Activated B cell treated with CpG ODN at 0.5 μM for 24 hours (primary cell): ENCODE data around the gene IGF2. TPM values are rescaled to one million over a fixed set of nuclear protein-coding genes. Genes with fewer than 3 reads are reported as not detected.

ENCODE experiments used
- ATAC-seq: fragments of 200-7000 bp; cut with Tn5 transposase; one replicate; pipeline ENCODE4 v1.10.0; 2021; ENCODE audit warnings: low read depth, mild to moderate bottlenecking, moderate library complexity
- CTCF ChIA-PET: fragments of 350-600 bp; sonication (Branson Sonifier 250); formaldehyde crosslinking; loops from one replicate; lab custom pipeline; 2021; ENCODE audit warnings: antibody characterized with exemption; lab: Charles Lee
- POLR2A ChIA-PET: fragments of 350-600 bp; sonication (Branson Sonifier 250); formaldehyde crosslinking; loops from one replicate; lab custom pipeline; 2021; ENCODE audit warnings: antibody characterized with exemption; lab: Charles Lee
- DNase-seq: peaks from one replicate; pipeline ENCODE4 v3.0.0; 2022
- H3K27ac Mint-ChIP-seq: one replicate; pipeline ENCODE4 v1.8.0; 2020; ENCODE audit warnings: mixed read lengths
- H3K27me3 Mint-ChIP-seq: one replicate; pipeline ENCODE4 v1.8.0; 2021; ENCODE audit warnings: mixed read lengths
- H3K36me3 Mint-ChIP-seq: one replicate; pipeline ENCODE4 v1.8.0; 2021; ENCODE audit warnings: low read depth, mixed read lengths
- H3K4me1 Mint-ChIP-seq: one replicate; pipeline ENCODE4 v1.8.0; 2021; ENCODE audit warnings: mixed read lengths
- H3K4me3 Mint-ChIP-seq: one replicate; pipeline ENCODE4 v1.8.0; 2020; ENCODE audit warnings: mild to moderate bottlenecking, mixed read lengths
- H3K9me3 Mint-ChIP-seq: one replicate; pipeline ENCODE4 v1.8.0; 2020; ENCODE audit warnings: mixed read lengths
- intact Hi-C: fragments of 100-400 bp; cut with micrococcal nuclease; formaldehyde crosslinking; loops from one replicate; pipeline ENCODE4 v1.15.1; 2024
- total RNA-seq: library from RNA; stranded (reverse); gene quantifications from 2 replicates; pipeline ENCODE4 v1.2.3, GENCODE V29; 2022
- TF ChIP-seq, protein P1 (sequence below): fragments of 200-600 bp; IDR thresholded peaks from one replicate; pipeline ENCODE4 v1.8.0; 2022; ENCODE audit warnings: antibody characterized with exemption, mild to moderate bottlenecking

Gene IGF2
- total RNA-seq, 1 donor from 2014 or later: not detected

DNA sequence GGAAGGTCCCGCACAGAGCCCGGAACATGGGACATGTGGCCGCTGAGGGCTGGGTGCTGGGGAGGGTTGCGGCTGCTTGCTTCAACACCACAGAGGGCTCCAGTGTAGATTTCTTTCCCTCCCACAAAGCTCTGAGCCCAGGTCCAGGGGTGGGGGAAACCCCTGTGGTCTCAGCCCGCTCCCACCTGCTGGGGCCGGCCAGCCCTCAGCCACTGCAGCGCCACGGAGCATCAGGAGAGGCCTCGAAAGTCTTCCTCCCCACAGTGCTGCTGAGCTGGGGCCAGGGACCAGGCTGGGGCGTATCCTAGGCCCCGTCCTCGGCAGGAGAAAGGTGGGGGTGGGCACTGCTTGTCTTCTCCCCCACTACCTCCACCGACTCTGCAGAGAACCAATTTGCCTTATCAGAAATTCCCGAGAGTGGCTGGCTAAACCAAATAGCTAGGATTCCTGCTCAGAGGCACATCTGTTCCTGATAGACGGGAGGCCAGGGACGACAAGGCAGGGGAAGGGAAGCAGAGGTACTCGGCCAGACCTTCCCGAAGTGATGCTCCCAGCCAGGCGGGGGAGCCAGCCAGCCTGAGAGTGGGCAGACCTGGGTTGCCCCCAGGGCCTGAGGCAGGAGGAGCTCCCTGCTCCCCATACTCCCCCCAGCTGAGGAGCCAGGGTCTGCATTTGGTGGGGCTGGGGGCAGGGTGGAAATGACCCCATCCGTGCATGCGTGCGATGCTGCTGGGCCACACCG lies 18.7 kb downstream of the IGF2 start:
- ATAC-seq (no peak), DNase-seq (no peak)
- H3K27me3 Mint-ChIP-seq: peaks cover 30% of the 10 kb centered on the region
- intact Hi-C loops: no loop called here
- peaks cover 3% of the 10 kb centered on the region for H3K9me3 Mint-ChIP-seq
- no peaks in the 10 kb centered on the region for H3K36me3 Mint-ChIP-seq
- H3K4me1 Mint-ChIP-seq: no peaks in the 10 kb centered on the region
- no peak overlapping the region for H3K4me3 Mint-ChIP-seq
- ChIA-PET CTCF (no interaction called here), POLR2A (no interaction called here)
- no peak overlapping the region for H3K27ac Mint-ChIP-seq
- TF ChIP-seq, protein P1, sequence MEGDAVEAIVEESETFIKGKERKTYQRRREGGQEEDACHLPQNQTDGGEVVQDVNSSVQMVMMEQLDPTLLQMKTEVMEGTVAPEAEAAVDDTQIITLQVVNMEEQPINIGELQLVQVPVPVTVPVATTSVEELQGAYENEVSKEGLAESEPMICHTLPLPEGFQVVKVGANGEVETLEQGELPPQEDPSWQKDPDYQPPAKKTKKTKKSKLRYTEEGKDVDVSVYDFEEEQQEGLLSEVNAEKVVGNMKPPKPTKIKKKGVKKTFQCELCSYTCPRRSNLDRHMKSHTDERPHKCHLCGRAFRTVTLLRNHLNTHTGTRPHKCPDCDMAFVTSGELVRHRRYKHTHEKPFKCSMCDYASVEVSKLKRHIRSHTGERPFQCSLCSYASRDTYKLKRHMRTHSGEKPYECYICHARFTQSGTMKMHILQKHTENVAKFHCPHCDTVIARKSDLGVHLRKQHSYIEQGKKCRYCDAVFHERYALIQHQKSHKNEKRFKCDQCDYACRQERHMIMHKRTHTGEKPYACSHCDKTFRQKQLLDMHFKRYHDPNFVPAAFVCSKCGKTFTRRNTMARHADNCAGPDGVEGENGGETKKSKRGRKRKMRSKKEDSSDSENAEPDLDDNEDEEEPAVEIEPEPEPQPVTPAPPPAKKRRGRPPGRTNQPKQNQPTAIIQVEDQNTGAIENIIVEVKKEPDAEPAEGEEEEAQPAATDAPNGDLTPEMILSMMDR: no peak

- H3K4me3 Mint-ChIP-seq: no peak overlapping the region
- intact Hi-C loops: no loop called here
- TF ChIP-seq, protein P1: no peak
- no peak for ATAC-seq
- H3K9me3 Mint-ChIP-seq: peaks cover 3% of the 10 kb centered on the region
- CTCF ChIA-PET: no interaction called here
- POLR2A ChIA-PET: no interaction called here
- peaks cover 32% of the 10 kb centered on the region for H3K27me3 Mint-ChIP-seq
- no peaks in the 10 kb centered on the region for H3K4me1 Mint-ChIP-seq
- DNase-seq: no peak
- H3K36me3 Mint-ChIP-seq: no peaks in the 10 kb centered on the region
- no peak overlapping the region for H3K27ac Mint-ChIP-seq
Observed at GRCh38 chr11:2118677-2119076, 20.5 kb downstream of the IGF2 start.

GRCh38 chr11:2116680-2117079 lies 22.5 kb downstream of the IGF2 start:
- H3K9me3 Mint-ChIP-seq: peaks cover 3% of the 10 kb centered on the region
- TF ChIP-seq, protein P1: no peak
- DNase-seq (no peak), ATAC-seq (no peak)
- ChIA-PET POLR2A (no interaction called here), CTCF (no interaction called here)
- H3K4me3 Mint-ChIP-seq: no peak overlapping the region
- H3K27ac Mint-ChIP-seq: no peak overlapping the region
- H3K27me3 Mint-ChIP-seq: peaks cover 26% of the 10 kb centered on the region
- intact Hi-C loops: no loop called here
- H3K4me1 Mint-ChIP-seq: no peaks in the 10 kb centered on the region
- no peaks in the 10 kb centered on the region for H3K36me3 Mint-ChIP-seq

DNA sequence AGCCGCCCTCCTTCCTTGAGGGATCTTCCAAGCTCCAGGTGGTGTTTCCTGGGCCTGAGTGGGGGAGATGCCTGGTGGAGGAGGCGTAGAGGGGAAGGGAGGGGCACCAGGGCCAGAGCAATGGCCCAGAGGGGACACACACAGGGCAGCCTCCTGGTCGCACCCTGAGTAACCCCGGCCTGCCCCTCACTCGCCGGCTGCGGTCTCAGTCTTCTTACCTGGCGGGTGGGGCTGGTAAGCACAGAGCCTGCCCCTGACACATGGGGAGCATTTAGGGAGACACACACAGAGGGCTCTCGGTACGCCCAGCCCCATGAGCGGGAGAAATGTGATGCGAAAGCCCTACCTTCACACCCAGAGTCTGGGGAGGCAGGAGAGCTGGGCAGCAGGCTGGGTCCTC lies 23.9 kb downstream of the IGF2 start:
- ChIA-PET POLR2A (no interaction called here), CTCF (interaction anchor here (1.0 kb wide), 1 partner anchor 36 kb away, joined by 3 read pairs; no protein-coding TSS in a partner anchor)
- no peaks in the 10 kb centered on the region for H3K36me3 Mint-ChIP-seq
- intact Hi-C loops: no loop called here
- TF ChIP-seq, protein P1: no peak
- H3K9me3 Mint-ChIP-seq: peaks cover 3% of the 10 kb centered on the region
- DNase-seq: no peak
- H3K27ac Mint-ChIP-seq: no peak overlapping the region
- no peaks in the 10 kb centered on the region for H3K4me1 Mint-ChIP-seq
- ATAC-seq: no peak
- peaks cover 26% of the 10 kb centered on the region for H3K27me3 Mint-ChIP-seq
- no peak overlapping the region for H3K4me3 Mint-ChIP-seq

DNA sequence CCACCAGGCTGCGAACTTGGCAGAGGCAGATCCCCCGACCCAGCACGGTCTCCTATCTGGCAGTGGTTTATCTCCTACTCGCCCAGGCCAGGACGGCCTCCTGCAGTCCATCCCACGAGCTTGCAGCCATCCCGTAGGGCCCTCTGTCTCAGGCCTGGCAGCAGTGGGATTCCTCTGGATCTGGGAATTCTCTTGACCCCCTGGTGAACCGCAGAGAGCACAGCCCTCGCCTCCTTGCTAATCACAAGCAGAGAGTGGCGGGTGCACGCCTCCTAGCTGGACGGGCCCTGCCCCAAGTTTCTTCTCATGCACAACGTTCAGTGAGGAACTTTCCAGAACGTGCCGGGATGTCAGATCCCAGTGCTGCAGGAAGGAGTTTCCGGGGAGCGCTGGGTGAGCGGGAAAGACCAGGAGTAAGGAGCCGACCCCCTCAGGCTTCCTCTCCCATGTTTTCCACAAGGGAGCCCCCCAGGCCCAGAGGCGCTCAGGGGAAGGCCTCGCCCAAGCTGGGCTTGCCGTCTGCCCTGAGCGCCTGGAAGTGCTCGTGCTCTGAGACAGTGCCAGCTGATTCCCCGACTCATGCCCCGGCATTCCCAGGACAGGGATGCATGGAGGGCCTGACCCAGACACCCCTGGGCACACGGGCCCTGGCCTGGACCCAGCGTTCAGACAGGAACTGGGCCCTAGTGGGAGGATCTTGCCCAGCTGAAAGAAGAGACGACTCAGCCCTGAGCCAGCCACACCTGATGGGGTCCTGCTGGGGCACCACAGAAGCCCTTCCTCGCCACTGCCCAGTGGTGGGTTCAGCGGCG lies 24.6 kb downstream of the IGF2 start:
- TF ChIP-seq, protein P1: no peak
- no peaks in the 10 kb centered on the region for H3K4me1 Mint-ChIP-seq
- H3K27me3 Mint-ChIP-seq: peaks cover 21% of the 10 kb centered on the region
- ChIA-PET CTCF (interaction anchor here (1.0 kb wide), 1 partner anchor 37 kb away, joined by 3 read pairs; no protein-coding TSS in a partner anchor), POLR2A (no interaction called here)
- H3K9me3 Mint-ChIP-seq: peaks cover 3% of the 10 kb centered on the region
- DNase-seq (no peak), ATAC-seq (no peak)
- H3K36me3 Mint-ChIP-seq: no peaks in the 10 kb centered on the region
- intact Hi-C loops: no loop called here
- no peak overlapping the region for H3K4me3 Mint-ChIP-seq
- no peak overlapping the region for H3K27ac Mint-ChIP-seq
